DLD1 (cell line): ENCODE data around the gene TACC3.

ENCODE experiments used
- in situ Hi-C: cut with HindIII; loops from 2 replicates; pipeline ENCODE4 v1.10.0; 2017; ENCODE audit warnings: low sequenced_read_pairs

The TACC3 gene

DNA sequence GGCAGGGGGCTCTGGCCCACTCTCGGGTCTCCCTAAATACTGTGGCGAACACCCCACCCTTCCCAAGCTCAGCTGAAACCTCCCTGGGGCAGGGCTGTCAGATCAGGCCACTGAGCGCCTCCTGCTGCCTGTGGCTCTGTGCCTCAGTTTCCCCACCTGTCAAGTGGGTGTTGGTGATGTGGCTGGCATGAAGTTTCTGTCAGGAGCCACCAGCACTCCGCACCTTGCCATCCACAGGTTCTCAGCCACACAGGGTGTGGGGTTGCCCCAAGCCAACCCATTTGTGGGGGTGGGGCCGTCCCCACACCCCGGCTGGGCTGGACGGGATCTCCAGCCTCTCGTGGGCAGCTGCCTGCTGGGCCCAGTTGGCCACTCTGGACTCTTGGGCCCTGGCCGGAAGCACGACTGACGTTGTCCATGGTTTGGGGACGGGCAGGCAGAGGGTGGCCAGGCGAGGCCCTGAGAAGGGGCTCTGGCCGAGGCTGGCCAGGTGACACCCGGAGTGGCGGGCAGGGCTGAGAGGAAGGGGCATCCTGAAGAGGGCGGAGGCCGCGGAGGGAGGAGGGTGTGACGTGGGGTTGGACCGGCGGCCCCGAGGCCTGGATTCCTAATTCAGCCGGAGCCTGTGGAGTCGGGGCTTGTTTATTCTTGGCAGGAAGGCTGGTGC is 66.2 kb downstream of the TACC3 start:
- in situ Hi-C loops = no loop called here

DNA sequence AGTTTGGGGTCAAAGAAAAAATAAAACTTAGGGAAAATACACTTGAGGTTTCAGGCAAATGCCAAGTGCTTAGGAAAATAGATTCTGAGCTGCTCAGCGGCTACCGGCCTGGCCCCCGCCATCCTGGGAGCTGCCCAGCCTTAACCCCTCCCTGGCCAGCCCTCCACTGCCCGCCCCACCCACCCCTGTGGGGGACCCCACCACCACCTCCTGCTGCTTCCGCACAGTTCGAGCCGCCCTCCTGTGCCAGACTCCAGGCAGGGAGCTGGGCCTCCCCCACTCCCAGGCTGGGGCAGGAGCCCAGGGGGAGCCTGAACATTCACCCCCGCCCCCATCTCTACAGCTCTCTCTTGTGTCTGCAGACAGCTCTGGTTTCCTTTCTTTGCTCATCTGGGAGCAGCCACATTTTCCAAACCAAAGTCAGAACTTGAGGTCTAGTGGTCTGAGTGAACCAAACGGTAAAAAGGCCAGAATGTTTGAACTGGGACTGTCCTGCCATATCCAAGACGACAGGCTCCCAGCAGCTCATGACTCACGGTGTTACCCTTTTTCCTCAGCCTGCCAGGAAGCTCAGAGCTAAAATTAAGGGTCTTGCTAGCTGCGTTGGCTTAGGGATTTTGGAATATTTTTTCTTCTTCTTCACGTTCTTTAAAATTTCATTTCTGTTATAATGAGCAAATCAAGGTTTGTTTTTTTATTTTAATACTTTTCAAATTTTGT is 67.1 kb downstream of the TACC3 start:
- in situ Hi-C loops = no loop called here

DNA sequence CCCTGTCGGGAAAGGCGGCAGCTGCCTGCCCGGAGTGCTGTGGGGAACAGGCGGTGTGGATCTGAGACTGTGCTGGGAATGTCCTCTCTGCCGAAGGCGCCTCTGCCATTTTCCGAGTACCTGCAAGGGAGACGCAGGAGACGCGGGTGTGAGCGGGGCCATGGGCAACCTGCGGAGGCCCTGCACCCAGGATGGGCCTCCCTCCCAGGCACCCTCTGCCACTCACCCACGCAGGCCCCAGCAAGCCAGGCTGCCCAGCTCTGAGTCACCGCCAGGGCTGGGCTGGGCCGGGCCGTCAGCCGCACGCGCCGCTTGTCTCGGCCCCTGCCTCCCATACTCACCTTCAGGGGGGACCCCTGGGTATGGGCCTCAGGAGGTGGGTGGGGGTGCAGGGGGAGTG is 68.2 kb downstream of the TACC3 start:
- in situ Hi-C loops = no loop called here

DNA sequence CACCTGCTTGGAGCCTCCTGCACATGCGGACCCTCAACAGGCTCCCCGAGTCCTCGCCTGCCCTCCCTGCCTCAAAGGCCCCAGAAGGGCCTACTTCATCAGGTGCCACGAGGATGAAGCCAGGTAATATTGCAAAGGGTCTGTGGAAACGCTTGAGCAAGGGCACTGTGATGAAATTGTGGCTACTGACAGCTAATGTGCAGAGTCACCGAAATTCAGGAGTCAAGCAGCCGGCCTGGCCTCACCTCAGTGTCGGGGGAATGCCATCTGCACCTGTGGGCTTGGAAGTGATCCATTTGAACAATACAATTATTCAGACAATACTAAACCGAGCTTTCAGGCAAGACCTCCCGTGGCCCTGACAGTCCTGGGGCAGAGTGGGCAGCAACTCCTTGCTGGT is 68.7 kb downstream of the TACC3 start:
- in situ Hi-C loops = no loop called here

DNA sequence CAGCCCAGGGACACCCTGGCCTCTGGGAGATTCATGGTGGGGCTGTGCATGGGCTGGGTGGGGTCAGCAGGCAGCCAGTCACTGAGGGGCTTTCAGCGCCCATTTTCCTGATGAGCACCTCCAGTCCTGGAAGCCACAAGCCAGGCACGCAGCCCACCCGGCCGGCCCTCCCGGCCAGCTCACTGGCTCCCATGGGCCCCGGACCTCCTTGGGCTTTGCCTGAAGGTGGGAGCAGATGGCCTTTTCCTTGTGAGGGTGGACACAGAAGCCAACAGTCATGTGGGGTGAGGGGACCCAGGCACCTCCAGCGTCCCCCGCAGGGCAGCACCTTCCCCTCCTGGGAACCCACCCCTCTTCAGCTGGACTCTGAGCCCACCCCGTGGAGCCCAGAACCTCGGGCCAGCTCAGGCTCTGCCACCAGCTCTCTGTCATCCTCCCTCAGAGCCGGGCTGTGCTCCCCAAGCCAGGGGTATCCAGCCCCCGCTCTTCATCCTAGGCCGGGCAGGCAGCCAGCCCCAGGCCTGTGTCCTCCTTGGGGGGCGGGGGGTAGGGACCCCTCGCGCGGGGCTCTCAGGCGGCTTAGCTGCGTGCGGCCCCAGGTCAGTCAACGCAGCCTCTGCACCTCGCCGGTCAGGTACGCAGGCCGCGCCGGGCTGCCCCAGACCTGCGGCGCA is 71.0 kb downstream of the TACC3 start:
- in situ Hi-C loops = no loop called here

DNA sequence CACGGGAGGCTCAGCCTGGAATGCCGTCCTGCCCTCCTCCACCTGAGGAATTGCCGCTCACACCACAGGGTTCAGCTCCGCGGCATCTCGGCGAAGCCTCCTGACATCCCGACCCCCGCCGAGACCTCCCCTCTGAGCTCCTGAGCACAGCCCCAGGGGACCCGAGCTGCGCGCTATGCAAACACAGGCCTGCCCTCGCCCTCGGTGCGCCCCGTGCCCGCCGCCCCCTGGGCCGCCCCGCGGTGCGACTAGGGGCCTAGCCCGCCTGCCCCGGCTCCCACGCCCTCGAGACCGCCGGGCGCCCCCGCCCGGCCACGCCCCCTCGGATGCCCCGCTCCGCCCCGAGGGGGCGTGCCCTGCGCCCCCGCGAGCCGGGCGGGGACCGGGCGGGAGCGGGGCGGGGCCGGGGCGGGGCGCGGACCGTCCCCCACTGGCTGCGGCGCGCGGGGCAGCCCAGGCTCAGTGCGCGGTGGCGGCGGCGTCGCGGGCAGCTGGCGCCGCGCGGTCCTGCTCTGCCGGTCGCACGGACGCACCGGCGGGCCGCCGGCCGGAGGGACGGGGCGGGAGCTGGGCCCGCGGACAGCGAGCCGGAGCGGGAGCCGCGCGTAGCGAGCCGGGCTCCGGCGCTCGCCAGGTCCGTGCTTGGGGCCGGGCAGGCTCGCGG is 71.6 kb downstream of the TACC3 start, which contains the start of gene FGFR3:
Gene FGFR3 (plus strand): TSS at position 462 of the 664 bp plus-strand sequence. CDS start 642 bp downstream, outside the sequence.
- in situ Hi-C loops = no loop called here

DNA sequence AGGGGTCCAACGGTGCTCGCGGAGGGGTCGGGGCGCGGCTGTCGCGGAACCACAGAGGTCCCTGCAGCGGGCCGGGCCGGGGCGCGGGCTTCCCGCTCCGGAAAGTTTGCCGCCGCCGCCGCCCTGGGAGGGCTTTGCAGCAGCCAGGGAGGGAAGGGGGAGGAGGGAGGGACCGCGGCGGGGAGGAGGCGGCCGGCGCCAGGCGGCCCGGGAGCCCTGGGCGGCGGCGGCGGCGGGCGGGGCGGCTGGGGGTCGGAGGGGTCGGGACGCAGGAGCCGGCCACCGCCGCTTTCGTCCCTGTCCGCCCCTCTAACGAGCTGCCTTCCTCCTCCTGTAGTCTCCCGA is 72.1 kb downstream of the TACC3 start:
- in situ Hi-C loops = no loop called here

DNA sequence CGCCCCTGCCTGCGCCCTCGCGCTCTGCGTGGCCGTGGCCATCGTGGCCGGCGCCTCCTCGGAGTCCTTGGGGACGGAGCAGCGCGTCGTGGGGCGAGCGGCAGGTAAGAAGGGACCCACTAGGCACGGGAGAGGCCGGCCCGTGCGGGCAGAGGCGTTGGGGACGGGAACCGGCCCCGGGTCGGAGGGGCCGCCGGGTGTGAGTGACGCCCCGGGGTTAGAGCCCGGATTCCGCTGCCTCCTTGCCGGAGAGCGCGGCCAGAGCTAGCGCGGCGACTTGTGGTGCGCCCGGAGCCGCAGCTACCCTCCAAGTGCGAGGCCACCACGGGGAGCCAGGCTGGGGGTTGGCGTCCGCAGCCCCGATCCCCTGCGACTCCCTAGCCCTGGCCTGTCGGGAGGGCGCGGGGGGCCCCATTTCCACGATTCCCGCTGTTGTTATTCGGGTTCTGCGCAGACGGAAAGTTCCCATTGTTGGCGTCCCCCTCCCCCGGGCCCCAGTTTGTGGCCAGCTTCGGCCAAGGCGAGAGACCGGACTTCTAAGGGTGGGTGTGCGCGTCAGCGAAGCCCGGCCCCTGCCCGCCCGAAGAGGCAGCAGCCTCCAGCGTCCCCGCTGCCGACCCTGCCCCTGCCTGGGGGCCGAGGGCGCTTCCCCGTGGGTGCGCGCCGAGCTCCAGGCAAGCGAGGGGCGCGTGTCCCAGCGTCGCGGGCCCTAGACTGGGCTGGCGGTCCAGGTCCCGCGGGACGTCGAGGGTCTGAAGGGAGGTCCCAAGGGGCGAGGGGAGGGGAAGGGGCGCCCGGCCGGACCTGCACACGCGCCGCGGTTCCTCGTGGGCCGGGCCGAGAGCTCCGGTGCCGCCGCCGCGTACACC is 72.9 kb downstream of the TACC3 start:
- in situ Hi-C loops = no loop called here
